Neural cell (in vitro differentiated cells): ENCODE data around the gene ENGASE. TPM values are rescaled to one million over a fixed set of nuclear protein-coding genes. Genes with fewer than 3 reads are reported as not detected.

Source experiments
- H2AFZ ChIP-seq: fragments of 200-600, 300-800 bp; sonication (generic), shearing (Covaris generic); 2 replicates; pipeline ENCODE4 v1.6.0; 2014; ENCODE audit warnings: low read depth, mild to moderate bottlenecking, antibody characterized with exemption, low read length, moderate library complexity
- H3F3A ChIP-seq: fragments of 200-600 bp; shearing (Covaris generic); 2 replicates; pipeline ENCODE4 v1.6.1; 2016; ENCODE audit warnings: mild to moderate bottlenecking, moderate library complexity, mixed read lengths, antibody characterized with exemption, low read length; ENCODE audit not compliant: insufficient read depth, poor library complexity, severe bottlenecking
- H3K27ac ChIP-seq: fragments of 200-600, 300-800 bp; sonication (generic), shearing (Covaris generic); 2 replicates; pipeline ENCODE4 v1.5.1; 2014; ENCODE audit warnings: mild to moderate bottlenecking, low read length, moderate library complexity
- H3K27me3 ChIP-seq: fragments of 300-800, 200-600 bp; sonication (generic), shearing (Covaris generic); 2 replicates; pipeline ENCODE4 v1.6.0; 2014; ENCODE audit warnings: mild to moderate bottlenecking, low read depth, low read length, moderate library complexity; ENCODE audit not compliant: insufficient read depth
- H3K36me3 ChIP-seq: fragments of 300-800, 200-600 bp; sonication (generic), shearing (Covaris generic); 2 replicates; pipeline ENCODE4 v1.5.1; 2014; ENCODE audit warnings: mild to moderate bottlenecking, antibody characterized with exemption, low read length, moderate library complexity; ENCODE audit not compliant: insufficient read depth
- H3K4me2 ChIP-seq: fragments of 300-800, 200-600 bp; sonication (generic), shearing (Covaris generic); 2 replicates; pipeline ENCODE4 v1.6.0; 2014; ENCODE audit warnings: mild to moderate bottlenecking, low read length
- H3K4me3 ChIP-seq: fragments of 300-800, 200-600 bp; sonication (generic), shearing (Covaris generic); 2 replicates; pipeline ENCODE4 v1.5.1; 2014; ENCODE audit warnings: mild to moderate bottlenecking, low read length, moderate library complexity
- H3K79me2 ChIP-seq: fragments of 200-600 bp; shearing (Covaris generic); replicated peaks from 2 replicates; pipeline ENCODE4 v1.6.0; 2014; ENCODE audit warnings: mild to moderate bottlenecking, low read length, moderate library complexity; ENCODE audit not compliant: insufficient read depth
- H3K9ac ChIP-seq: fragments of 300-800, 200-600 bp; sonication (generic), shearing (Covaris generic); 2 replicates; pipeline ENCODE4 v1.6.1; 2016; ENCODE audit warnings: mild to moderate bottlenecking, low read length, mixed read lengths
- H3K9me2 ChIP-seq: fragments of 200-600 bp; shearing (Covaris generic); 2 replicates; pipeline ENCODE4 v1.6.1; 2016; ENCODE audit warnings: mild to moderate bottlenecking, low read length, mixed read lengths; ENCODE audit not compliant: insufficient read depth
- H3K9me3 ChIP-seq: fragments of 200-600, 300-800 bp; sonication (generic), shearing (Covaris generic); 2 replicates; pipeline ENCODE4 v1.6.1; 2016; ENCODE audit warnings: mild to moderate bottlenecking, mixed run types, low read length, moderate library complexity, mixed read lengths
- H4K20me1 ChIP-seq: fragments of 200-600 bp; shearing (Covaris generic); 2 replicates; pipeline ENCODE4 v1.6.1; 2016; ENCODE audit warnings: mild to moderate bottlenecking, mixed run types; ENCODE audit not compliant: insufficient read depth
- EP300 ChIP-seq: fragments of 450-650 bp; conservative IDR thresholded peaks from 2 replicates; pipeline ENCODE4 v1.6.1; 2014; ENCODE audit warnings: antibody characterized with exemption, mild to moderate bottlenecking, moderate library complexity; ENCODE audit not compliant: poor library complexity, severe bottlenecking
- EZH2 ChIP-seq: fragments of 200-600, 300-800 bp; shearing (Covaris generic), sonication (generic); IDR thresholded peaks from 2 replicates; pipeline ENCODE4 v1.6.1; 2014; ENCODE audit warnings: antibody characterized with exemption, low read length, borderline replicate concordance, mild to moderate bottlenecking; ENCODE audit not compliant: insufficient read depth, poor library complexity, severe bottlenecking
- MXI1 ChIP-seq: fragments of 450-650 bp; conservative IDR thresholded peaks from 2 replicates; pipeline ENCODE4 v1.6.1; 2014; ENCODE audit warnings: antibody characterized with exemption, mild to moderate bottlenecking; ENCODE audit not compliant: poor library complexity, severe bottlenecking
- POLR2AphosphoS5 ChIP-seq: IDR thresholded peaks from 2 replicates; pipeline ENCODE4 v1.6.1; 2012
- RAD21 ChIP-seq: fragments of 450-650 bp; conservative IDR thresholded peaks from 2 replicates; pipeline ENCODE4 v1.6.1; 2014; ENCODE audit warnings: antibody characterized with exemption, mild to moderate bottlenecking, moderate library complexity
- REST ChIP-seq: IDR thresholded peaks from 2 replicates; pipeline ENCODE4 v1.6.1; 2012; ENCODE audit warnings: borderline replicate concordance
- SMC3 ChIP-seq: fragments of 450-650 bp; conservative IDR thresholded peaks from 2 replicates; pipeline ENCODE4 v1.6.1; 2014; ENCODE audit warnings: antibody characterized with exemption, mild to moderate bottlenecking, moderate library complexity; ENCODE audit not compliant: poor library complexity
- TAF1 ChIP-seq: IDR thresholded peaks from 2 replicates; pipeline ENCODE4 v1.6.1; 2012; ENCODE audit warnings: low read depth
- polyA plus RNA-seq: library from polyadenylated mRNA; depleted of rRNA; stranded (reverse); fragments of >200 nt; gene quantifications from 2 replicates; pipeline ENCODE4 v1.2.3, GENCODE V29; 2014
- TF ChIP-seq, protein P1 (sequence below): fragments of 450-650 bp; IDR thresholded peaks from 2 replicates; pipeline ENCODE4 v1.5.1; 2014; ENCODE audit warnings: antibody characterized with exemption, mild to moderate bottlenecking, moderate library complexity; ENCODE audit not compliant: poor library complexity, severe bottlenecking

ENGASE gene
- polyA plus RNA-seq, 1 donor from 2014 or later = 13.0 TPM

DNA sequence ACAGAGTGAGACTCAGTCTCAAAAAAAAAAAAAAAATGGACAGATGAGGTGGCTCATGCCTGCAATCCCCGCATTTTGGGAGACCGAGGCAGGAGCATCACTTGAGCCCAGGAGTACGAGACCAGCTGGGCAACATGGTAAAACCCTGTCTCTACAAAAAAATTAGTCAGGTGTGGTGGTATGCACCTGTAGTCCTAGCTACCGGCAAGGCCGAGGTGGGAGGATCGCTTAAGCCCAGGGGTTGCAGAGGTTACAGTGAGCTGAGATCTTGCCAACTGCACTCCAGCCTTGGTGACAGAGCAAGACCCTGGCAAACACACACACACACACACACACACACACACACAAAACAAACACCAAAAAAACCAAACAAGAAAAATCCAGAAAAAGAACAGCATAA is 7.7 kb upstream of the ENGASE start:
- no peak overlapping the region for H3K27ac ChIP-seq
- H4K20me1 ChIP-seq = no peaks in the 10 kb centered on the region
- no peak overlapping the region for H2AFZ ChIP-seq
- no peaks in the 10 kb centered on the region for H3F3A ChIP-seq
- H3K4me2 ChIP-seq = no peak overlapping the region
- no peaks in the 10 kb centered on the region for H3K9me3 ChIP-seq
- TF ChIP-seq EP300 (no peak), MXI1 (no peak), TAF1 (no peak), RAD21 (no peak), POLR2AphosphoS5 (no peak), SMC3 (no peak), EZH2 (no peak)
- TF ChIP-seq, protein P1, sequence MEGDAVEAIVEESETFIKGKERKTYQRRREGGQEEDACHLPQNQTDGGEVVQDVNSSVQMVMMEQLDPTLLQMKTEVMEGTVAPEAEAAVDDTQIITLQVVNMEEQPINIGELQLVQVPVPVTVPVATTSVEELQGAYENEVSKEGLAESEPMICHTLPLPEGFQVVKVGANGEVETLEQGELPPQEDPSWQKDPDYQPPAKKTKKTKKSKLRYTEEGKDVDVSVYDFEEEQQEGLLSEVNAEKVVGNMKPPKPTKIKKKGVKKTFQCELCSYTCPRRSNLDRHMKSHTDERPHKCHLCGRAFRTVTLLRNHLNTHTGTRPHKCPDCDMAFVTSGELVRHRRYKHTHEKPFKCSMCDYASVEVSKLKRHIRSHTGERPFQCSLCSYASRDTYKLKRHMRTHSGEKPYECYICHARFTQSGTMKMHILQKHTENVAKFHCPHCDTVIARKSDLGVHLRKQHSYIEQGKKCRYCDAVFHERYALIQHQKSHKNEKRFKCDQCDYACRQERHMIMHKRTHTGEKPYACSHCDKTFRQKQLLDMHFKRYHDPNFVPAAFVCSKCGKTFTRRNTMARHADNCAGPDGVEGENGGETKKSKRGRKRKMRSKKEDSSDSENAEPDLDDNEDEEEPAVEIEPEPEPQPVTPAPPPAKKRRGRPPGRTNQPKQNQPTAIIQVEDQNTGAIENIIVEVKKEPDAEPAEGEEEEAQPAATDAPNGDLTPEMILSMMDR = no peak
- H3K9me2 ChIP-seq = no peaks in the 10 kb centered on the region
- no peak overlapping the region for H3K4me3 ChIP-seq
- H3K36me3 ChIP-seq = no peaks in the 10 kb centered on the region
- no peaks in the 10 kb centered on the region for H3K79me2 ChIP-seq
- no peak overlapping the region for H3K9ac ChIP-seq
- H3K27me3 ChIP-seq = no peaks in the 10 kb centered on the region

- H3K36me3 ChIP-seq = no peaks in the 10 kb centered on the region
- no peak overlapping the region for H2AFZ ChIP-seq
- no peak overlapping the region for H3K4me2 ChIP-seq
- H3F3A ChIP-seq = no peaks in the 10 kb centered on the region
- TF ChIP-seq, protein P1 = no peak
- no peak for TF ChIP-seq EP300
- TF ChIP-seq MXI1 = no peak
- no peak for TF ChIP-seq EZH2
- no peaks in the 10 kb centered on the region for H3K27me3 ChIP-seq
- H4K20me1 ChIP-seq = no peaks in the 10 kb centered on the region
- H3K9me3 ChIP-seq = no peaks in the 10 kb centered on the region
- no peak overlapping the region for H3K9ac ChIP-seq
- no peaks in the 10 kb centered on the region for H3K9me2 ChIP-seq
- no peak overlapping the region for H3K27ac ChIP-seq
- H3K4me3 ChIP-seq = no peak overlapping the region
- no peaks in the 10 kb centered on the region for H3K79me2 ChIP-seq
Measured at GRCh38 chr17:79070266-79070880, 4.3 kb upstream of the ENGASE start.

- Histone ChIP-seq H3K9ac (no peak overlapping the region), H3K9me3 (no peaks in the 10 kb centered on the region)
- TF ChIP-seq MXI1 (no peak), SMC3 (no peak), RAD21 (no peak), POLR2AphosphoS5 (no peak), REST (no peak), TAF1 (no peak), EP300 (no peak), EZH2 (no peak)
- TF ChIP-seq, protein P1 = no peak
Measured at GRCh38 chr17:79071161-79071740, 3.4 kb upstream of the ENGASE start.

More at GRCh38 chr17:79071161-79071740, 3.4 kb upstream of the ENGASE start:
- Histone ChIP-seq H2AFZ (no peak overlapping the region), H3K27me3 (no peaks in the 10 kb centered on the region), H3K4me2 (no peak overlapping the region), H3K4me3 (no peak overlapping the region), H3K79me2 (no peaks in the 10 kb centered on the region), H3K36me3 (no peaks in the 10 kb centered on the region), H4K20me1 (no peaks in the 10 kb centered on the region), H3K27ac (no peak overlapping the region), H3F3A (no peaks in the 10 kb centered on the region), H3K9me2 (no peaks in the 10 kb centered on the region)
